ENCODE results near the gene HOTAIR.

DNA sequence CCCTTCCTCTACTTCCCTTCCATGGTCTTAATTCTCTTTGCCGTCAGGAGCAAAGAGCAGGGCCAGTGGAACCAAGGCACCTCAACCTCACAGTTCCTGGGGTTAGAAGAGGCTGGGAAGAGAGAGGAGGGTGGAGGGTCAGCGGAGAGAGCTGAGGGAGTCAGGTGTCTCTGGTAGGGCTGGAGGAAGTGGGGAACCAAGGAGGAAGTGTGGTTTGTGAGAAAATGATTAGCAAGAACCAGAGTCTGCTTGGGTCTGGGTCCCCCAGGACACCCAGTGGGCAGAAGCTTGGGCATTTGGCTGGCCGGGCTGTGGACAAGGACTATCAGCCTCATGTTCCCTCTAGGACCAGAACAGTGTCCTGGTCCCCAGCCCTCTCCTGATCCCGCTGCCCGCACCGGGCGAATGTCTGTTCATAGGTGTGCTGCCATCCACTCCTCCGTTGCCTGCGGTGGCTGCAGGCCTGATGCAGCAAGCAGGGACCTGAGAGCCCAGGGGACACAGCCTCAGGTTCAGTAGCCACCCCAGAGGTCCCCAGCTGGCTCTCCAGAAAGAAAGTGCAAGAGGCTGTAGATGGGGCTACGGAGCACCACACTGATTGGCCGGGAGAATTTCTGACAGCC is 17.7 kb downstream of the HOTAIR start:
- TF ChIP-seq CTCF (IDR thresholded peaks at IDR 0.05) (no peak), POLR2AphosphoS5 (IDR thresholded peaks at IDR 0.05) (no peak), POLR2A (IDR thresholded peaks at IDR 0.05) (no peak)
